Stimulated activated CD4-positive, alpha-beta T cell treated with anti-CD3 and anti-CD28 coated beads, Interleukin-1b, Interleukin-23, amount 100 ng/mL, for 1 hour (primary cell): ENCODE measurements around the gene TRPV6.

Source experiments
- DNase-seq, 2 donors: peaks; one replicate each; pipeline ENCODE4 v3.0.0-alpha.2; 2020; ENCODE audit warnings: low read depth in 2 of 2

TRPV6 gene

GRCh38 chr7:142908290-142908689, 22.7 kb upstream of the TRPV6 start:
- DNase-seq: no peak

- DNase-seq: no peak
These were observed 21.1 kb upstream of the TRPV6 start for GRCh38 chr7:142906643-142907042.

GRCh38 chr7:142905759-142906158, 20.2 kb upstream of the TRPV6 start:
- DNase-seq: no peak

- no peak for DNase-seq
These were observed 18.6 kb upstream of the TRPV6 start for GRCh38 chr7:142904128-142904527.

- DNase-seq: no peak
These were observed 16.1 kb upstream of the TRPV6 start for GRCh38 chr7:142901426-142902259.

GRCh38 chr7:142899661-142900060, 14.1 kb upstream of the TRPV6 start:
- no peak for DNase-seq

- DNase-seq: no peak
These were observed 13.0 kb upstream of the TRPV6 start for GRCh38 chr7:142898377-142899170.

- no peak for DNase-seq
These were observed 12.1 kb upstream of the TRPV6 start for GRCh38 chr7:142897691-142898090.

- no peak for DNase-seq
These were observed 11.3 kb upstream of the TRPV6 start for GRCh38 chr7:142896741-142897379.

GRCh38 chr7:142896151-142896550, 10.6 kb upstream of the TRPV6 start:
- no peak for DNase-seq

GRCh38 chr7:142894985-142895593, 9.5 kb upstream of the TRPV6 start:
- DNase-seq: no peak

GRCh38 chr7:142894112-142894984, 8.8 kb upstream of the TRPV6 start:
- DNase-seq: no peak

- DNase-seq: no peak
These were observed 7.4 kb upstream of the TRPV6 start for GRCh38 chr7:142892951-142893350.

GRCh38 chr7:142891490-142892082, 6.0 kb upstream of the TRPV6 start:
- DNase-seq: no peak

GRCh38 chr7:142890874-142891485, 5.4 kb upstream of the TRPV6 start:
- DNase-seq: no peak

GRCh38 chr7:142889816-142890215, 4.3 kb upstream of the TRPV6 start:
- DNase-seq: no peak

GRCh38 chr7:142887282-142888015, 1.9 kb upstream of the TRPV6 start:
- no peak for DNase-seq

GRCh38 chr7:142886866-142887265, 1.3 kb upstream of the TRPV6 start:
- DNase-seq: no peak

GRCh38 chr7:142884286-142884640, 1.3 kb downstream of the TRPV6 start:
- no peak for DNase-seq
